ENCODE results near the gene DNLZ. TPM values are rescaled to one million over a fixed set of nuclear protein-coding genes. Genes with fewer than 3 reads are reported as not detected.
"Not testable (repeated sequence)": the region's sequence is repeated elsewhere in the genome, so short reads cannot be mapped to it uniquely, and the experiment has no call there.

The DNLZ gene
- total RNA-seq (10 to 100 TPM; 40.6 to 43.0 TPM), polyA plus RNA-seq (65.6 TPM)

DNA sequence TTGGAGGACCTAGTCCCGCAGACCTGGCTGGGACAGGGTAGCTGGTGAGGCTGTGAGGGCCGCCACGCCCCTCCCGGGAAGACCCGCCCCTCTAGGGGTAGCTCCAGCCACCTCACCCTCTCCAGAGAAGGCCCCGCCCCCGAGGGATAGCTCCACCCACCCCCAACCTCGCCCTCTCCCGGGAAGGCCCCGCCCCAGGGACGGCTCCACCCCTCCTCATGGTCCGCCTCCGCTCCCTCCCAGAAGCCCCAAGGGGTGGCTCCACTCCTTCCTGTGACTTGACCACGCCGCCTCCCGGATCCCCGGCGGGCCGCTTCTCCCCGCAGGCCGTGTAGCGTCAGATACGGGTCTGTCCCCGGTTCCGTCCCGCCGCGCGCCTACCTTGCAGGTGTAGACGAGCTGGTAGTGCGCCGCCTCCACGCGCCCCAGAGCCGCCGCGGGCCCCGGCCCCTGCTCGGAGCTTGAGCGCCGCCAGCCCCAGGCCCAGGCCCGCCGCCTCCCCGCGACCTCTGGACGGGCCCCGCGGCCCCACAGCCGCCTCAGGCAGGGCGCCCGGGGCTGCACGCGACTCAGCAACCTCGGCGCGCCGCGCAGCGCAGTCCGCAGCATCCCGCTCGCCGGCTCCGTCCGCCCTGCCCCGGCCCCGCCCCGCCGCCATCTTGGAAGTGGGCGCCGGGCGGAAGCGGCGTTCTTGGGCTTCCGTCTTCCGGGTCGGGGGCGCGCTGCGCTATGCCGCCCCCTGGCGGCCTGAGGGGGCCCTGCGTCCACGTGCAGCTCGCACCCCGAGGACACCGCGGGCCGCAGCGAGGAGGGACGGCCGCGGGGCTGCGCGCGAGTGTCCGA, at the start of gene DNLZ:
DNLZ (minus strand) TSS at position 639 of the 843 bp plus-strand sequence; CDS start at position 609, 30 bp downstream.
- Histone ChIP-seq H3K27me3 (ENCODE audit: insufficient read depth, low read length, poor library complexity, severe bottlenecking) (no peaks in the 10 kb centered on the region), H3K4me1 (ENCODE audit: insufficient read depth, low read length) (peaks cover 5% of the 10 kb centered on the region), H3K27ac (ENCODE audit: low read depth, low read length) (peak within 1 kb of the TSS; percentile 31), H3K4me3 (ENCODE audit: low read length) (peak within 1 kb of the TSS; percentile 61), H3K36me3 (ENCODE audit: insufficient read depth, low read length) (no peaks in the 10 kb centered on the region), H3K9me3 (ENCODE audit: low read length) (no peaks in the 10 kb centered on the region)
- Mint-ChIP-seq H3K9me3 (no peaks in the 10 kb centered on the region), H3K4me1 (peaks cover 0 to 7% (median 0%) of the 10 kb centered on the region in 3 donors), H3K4me3 (peak within 1 kb of the TSS; percentile 83 to 96 (median 88)), H3K27me3 (no peaks in the 10 kb centered on the region), H3K27ac (peak within 1 kb of the TSS; percentile 46 to 86 (median 80)), H3K36me3 (peaks cover 0 to 20% (median 0%) of the 10 kb centered on the region in 3 donors)
- ChIA-PET POLR2A (interaction anchor here (0.6 to 1.7 kb wide), 7 partner anchors 22 to 825 kb away, joined by 3 to 8 read pairs (median 4); partner anchors contain the start of gene CAMSAP1), CTCF (interaction anchor here (0.8 to 1.6 kb wide), 14 partner anchors 15 to 364 kb away, joined by 3 to 6 read pairs (median 3); no protein-coding TSS in a partner anchor)
- peak; percentile 85 to 91 (median 89) for DNase-seq

DNA sequence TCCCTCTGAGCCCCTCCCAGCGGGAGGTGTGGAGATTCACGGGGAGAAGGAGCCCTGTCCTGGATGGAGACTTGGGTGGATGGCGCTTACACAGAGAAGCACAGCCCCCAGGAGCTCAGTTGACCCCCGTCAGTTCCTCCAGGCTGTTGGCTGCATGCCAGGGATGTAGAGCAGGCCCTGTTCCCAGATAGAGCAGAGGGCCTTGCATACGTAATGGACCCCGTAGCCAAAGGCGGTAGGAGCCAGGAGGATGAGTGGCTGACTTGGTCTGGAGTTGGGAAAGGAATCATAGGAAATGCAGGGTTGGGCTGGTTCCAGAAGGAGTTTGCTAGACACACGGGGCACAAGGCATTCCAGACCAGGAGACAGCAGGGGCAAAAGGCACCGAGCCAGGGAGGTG, 49.4 kb upstream of the DNLZ start:
- H3K9me3 ChIP-seq (ENCODE audit: low read length): no peaks in the 10 kb centered on the region
- ChIA-PET POLR2A (no interaction called here), CTCF (interaction anchor here (0.8 to 1.9 kb wide), 4 partner anchors 12 to 49 kb away, joined by 3 to 5 read pairs (median 4); partner anchors contain the start of gene DNLZ)
- H3K4me3 Mint-ChIP-seq: peak overlapping the region in 1 of 7 donors; percentile 82
- no peak overlapping the region for H3K4me3 ChIP-seq (ENCODE audit: low read length)
- H3K27ac ChIP-seq (ENCODE audit: low read depth, low read length): no peak overlapping the region
- H3K9me3 Mint-ChIP-seq: no peaks in the 10 kb centered on the region
- H3K36me3 ChIP-seq (ENCODE audit: insufficient read depth, low read length): peaks cover 34% of the 10 kb centered on the region
- H3K36me3 Mint-ChIP-seq: peaks cover 0 to 81% (median 10%) of the 10 kb centered on the region in 3 donors
- H3K4me1 ChIP-seq (ENCODE audit: insufficient read depth, low read length): peaks cover 26% of the 10 kb centered on the region
- no peaks in the 10 kb centered on the region for H3K27me3 Mint-ChIP-seq
- peak overlapping the region in 5 of 8 donors; percentile 21 to 79 (median 58) for H3K27ac Mint-ChIP-seq
- H3K4me1 Mint-ChIP-seq: peaks cover 23 to 38% (median 33%) of the 10 kb centered on the region in 3 donors
- DNase-seq: no peak
- no peaks in the 10 kb centered on the region for H3K27me3 ChIP-seq (ENCODE audit: insufficient read depth, low read length, poor library complexity, severe bottlenecking)

DNA sequence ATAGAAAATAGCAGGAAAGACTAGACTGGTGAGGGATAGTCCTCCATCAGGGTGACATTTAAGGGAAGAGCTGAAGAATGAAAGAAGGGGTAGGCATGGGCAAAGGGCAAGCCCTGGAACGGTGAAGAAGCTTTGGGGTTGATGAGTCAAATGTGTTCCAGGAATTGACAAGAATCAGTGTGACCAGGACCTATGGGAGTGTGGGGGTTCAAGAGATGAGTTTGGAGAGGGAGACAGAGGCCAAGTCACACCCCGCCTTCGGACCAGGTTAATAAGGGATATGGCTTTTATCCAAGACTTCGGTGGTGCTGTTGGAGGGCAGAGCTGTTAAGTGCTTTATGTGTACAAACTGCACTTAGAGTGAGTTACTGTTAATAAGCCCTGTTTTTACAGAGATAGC, 47.8 kb upstream of the DNLZ start:
- Mint-ChIP-seq H3K27ac (peak overlapping the region; percentile 86 to 98 (median 93)), H3K9me3 (no peaks in the 10 kb centered on the region), H3K4me3 (peak overlapping the region; percentile 86 to 98 (median 91)), H3K4me1 (peaks cover 28 to 49% (median 38%) of the 10 kb centered on the region in 3 donors), H3K27me3 (no peaks in the 10 kb centered on the region), H3K36me3 (peaks cover 0 to 77% (median 5%) of the 10 kb centered on the region in 3 donors)
- H3K27me3 ChIP-seq (ENCODE audit: insufficient read depth, low read length, poor library complexity, severe bottlenecking): no peaks in the 10 kb centered on the region
- H3K4me3 ChIP-seq (ENCODE audit: low read length): peak overlapping the region; percentile 93
- no peaks in the 10 kb centered on the region for H3K9me3 ChIP-seq (ENCODE audit: low read length)
- POLR2A ChIA-PET: no interaction called here
- no peak for DNase-seq
- CTCF ChIA-PET: no interaction called here
- peaks cover 24% of the 10 kb centered on the region for H3K36me3 ChIP-seq (ENCODE audit: insufficient read depth, low read length)
- peaks cover 26% of the 10 kb centered on the region for H3K4me1 ChIP-seq (ENCODE audit: insufficient read depth, low read length)
- H3K27ac ChIP-seq (ENCODE audit: low read depth, low read length): peak overlapping the region; percentile 93

DNA sequence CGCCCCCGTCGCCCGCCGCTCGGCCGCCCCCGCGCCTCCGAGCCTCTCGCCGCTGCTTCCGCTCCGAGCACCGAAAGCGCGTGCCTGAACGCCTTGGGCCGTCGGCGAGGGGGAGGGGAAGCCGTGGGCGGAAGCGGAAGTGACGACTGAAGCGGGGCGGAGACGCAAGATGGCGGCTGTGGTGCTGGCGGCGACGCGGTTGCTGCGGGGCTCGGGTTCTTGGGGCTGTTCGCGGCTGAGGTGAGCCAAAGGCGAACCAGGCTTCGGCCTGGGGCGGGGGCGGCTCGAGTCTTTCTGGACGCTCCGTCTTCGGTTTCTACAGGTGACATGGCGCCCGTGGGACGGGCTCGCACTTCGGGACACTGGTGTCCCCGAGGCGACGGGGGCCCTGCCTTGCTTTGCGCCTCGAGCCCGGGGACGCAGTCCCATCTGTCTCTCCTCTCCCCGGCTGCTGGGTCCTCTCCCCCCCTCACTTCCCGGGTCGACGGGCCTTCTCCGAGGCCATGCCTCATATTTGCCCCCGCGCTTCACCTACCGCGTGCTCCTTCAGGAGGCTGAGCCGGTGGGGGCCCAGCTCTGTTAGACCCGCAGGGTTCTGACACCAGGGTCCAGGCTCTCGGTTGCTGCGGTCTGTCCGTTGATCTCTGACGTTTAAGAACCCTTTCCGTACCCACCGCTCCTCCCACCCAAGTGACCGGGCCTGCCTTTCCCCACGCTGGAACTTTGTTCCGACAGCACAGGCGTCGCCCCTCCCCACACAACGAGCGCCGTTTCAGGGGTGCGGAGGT, 47.1 kb upstream of the DNLZ start, which contains the start of the genes ENTR1 and PMPCA:
ENTR1 (minus strand) TSS at position 115 of the 788 bp plus-strand sequence. CDS start 217 bp downstream, outside the sequence.
PMPCA (plus strand) TSS at position 159 of the 788 bp plus-strand sequence; CDS start at position 170, 11 bp downstream.
- H3K9me3 ChIP-seq (ENCODE audit: low read length): no peaks in the 10 kb centered on the region
- peak within 1 kb of the TSS; percentile 93 for H3K27ac ChIP-seq (ENCODE audit: low read depth, low read length)
- peak; percentile 91 to 96 (median 93) for DNase-seq
- H3K4me3 ChIP-seq (ENCODE audit: low read length): peak within 1 kb of the TSS; percentile 93
- no peaks in the 10 kb centered on the region for H3K9me3 Mint-ChIP-seq
- H3K36me3 Mint-ChIP-seq: peaks cover 0 to 74% (median 5%) of the 10 kb centered on the region in 3 donors
- peak within 1 kb of the TSS; percentile 88 to 98 (median 91) for H3K4me3 Mint-ChIP-seq
- peaks cover 17% of the 10 kb centered on the region for H3K36me3 ChIP-seq (ENCODE audit: insufficient read depth, low read length)
- ChIA-PET POLR2A (no interaction called here), CTCF (interaction anchor here (1.4 to 1.7 kb wide), 3 partner anchors 10 to 30 kb away, joined by 4 to 13 read pairs (median 5); no protein-coding TSS in a partner anchor)
- H3K27me3 ChIP-seq (ENCODE audit: insufficient read depth, low read length, poor library complexity, severe bottlenecking): no peaks in the 10 kb centered on the region
- peaks cover 29% of the 10 kb centered on the region for H3K4me1 ChIP-seq (ENCODE audit: insufficient read depth, low read length)
- no peaks in the 10 kb centered on the region for H3K27me3 Mint-ChIP-seq
- peak within 1 kb of the TSS; percentile 86 to 98 (median 93) for H3K27ac Mint-ChIP-seq
- peaks cover 30 to 52% (median 41%) of the 10 kb centered on the region in 3 donors for H3K4me1 Mint-ChIP-seq

DNA sequence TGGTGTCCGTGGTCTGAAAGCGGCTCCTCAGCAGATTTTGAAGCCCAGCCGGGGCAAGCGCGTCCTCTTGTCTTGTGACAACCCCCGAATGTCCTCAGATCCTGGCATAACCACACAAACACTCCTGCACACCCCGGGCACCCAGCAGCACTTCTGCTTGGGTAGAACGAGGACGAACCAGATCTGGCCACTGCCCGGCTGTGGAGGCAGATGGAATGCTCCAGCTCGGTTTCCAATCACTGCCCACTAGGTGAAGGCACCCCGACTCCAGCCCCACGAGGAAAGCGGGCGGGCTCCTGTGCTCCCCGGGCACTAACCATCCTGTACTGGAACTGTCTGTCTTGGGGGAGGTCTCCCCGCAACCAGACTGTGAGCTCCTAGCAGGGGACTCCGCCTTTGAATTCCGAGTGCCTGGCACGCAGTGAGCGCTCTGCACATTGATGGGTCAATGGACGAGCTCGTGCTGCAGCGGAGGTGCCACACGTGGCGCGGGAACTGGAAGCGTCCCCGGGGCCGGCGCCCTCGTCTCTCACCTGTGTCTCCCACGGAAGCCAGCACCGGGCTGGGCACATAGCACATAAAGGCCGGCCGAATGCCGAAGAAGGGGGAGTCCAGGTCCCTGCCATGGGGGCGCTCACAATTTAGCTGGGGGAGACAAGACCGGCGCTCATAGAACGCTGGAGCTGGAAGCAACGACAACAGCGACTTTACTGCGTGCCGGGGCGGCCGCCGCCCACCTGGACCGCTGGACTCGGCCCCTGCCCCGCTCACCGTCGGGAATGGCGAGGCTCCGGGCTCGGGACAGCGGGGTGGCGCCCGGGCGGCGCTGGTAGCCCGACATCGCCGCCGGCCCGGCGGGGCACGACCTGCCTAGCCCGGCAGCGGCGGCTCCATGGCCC, 46.3 kb upstream of the DNLZ start:
- peaks cover 36 to 61% (median 49%) of the 10 kb centered on the region in 3 donors for H3K4me1 Mint-ChIP-seq
- no peaks in the 10 kb centered on the region for H3K9me3 Mint-ChIP-seq
- POLR2A ChIA-PET: no interaction called here
- H3K27me3 ChIP-seq (ENCODE audit: insufficient read depth, low read length, poor library complexity, severe bottlenecking): no peaks in the 10 kb centered on the region
- H3K27ac ChIP-seq (ENCODE audit: low read depth, low read length): peak overlapping the region; percentile 67
- peak overlapping the region; percentile 68 to 93 (median 87) for H3K27ac Mint-ChIP-seq
- H3K9me3 ChIP-seq (ENCODE audit: low read length): no peaks in the 10 kb centered on the region
- H3K4me3 Mint-ChIP-seq: peak overlapping the region; percentile 86 to 98 (median 90)
- H3K36me3 ChIP-seq (ENCODE audit: insufficient read depth, low read length): peaks cover 13% of the 10 kb centered on the region
- DNase-seq: peak in 4 of 5 donors; percentile 9 to 38 (median 31)
- H3K4me3 ChIP-seq (ENCODE audit: low read length): peak overlapping the region; percentile 73
- no peaks in the 10 kb centered on the region for H3K27me3 Mint-ChIP-seq
- CTCF ChIA-PET: interaction anchor here (1.1 to 1.7 kb wide), 5 partner anchors 9 to 222 kb away, joined by 3 to 13 read pairs (median 4); no protein-coding TSS in a partner anchor
- peaks cover 38% of the 10 kb centered on the region for H3K4me1 ChIP-seq (ENCODE audit: insufficient read depth, low read length)
- peaks cover 0 to 75% (median 5%) of the 10 kb centered on the region in 3 donors for H3K36me3 Mint-ChIP-seq

DNA sequence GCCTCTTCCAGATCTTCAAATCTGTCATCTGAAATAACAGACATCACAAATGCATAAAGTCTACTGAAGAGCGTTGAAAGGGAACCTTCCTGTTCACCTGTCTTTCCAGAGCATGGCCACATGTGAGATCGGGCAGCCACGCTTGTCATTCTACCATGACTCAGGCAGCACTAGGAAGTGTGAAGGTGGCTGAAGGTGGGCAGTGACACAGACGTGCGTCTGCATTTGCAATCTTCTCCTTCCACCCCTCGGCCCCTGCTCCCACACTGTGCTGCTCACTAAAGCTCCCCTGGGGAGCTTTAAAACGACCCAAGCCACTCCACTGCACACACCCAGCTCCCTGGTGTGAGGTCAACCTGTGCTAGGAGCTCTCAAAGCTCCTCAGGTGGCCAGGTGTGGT, 44.4 kb upstream of the DNLZ start:
- no peak for DNase-seq
- peak overlapping the region in 4 of 7 donors; percentile 31 to 81 (median 45) for H3K4me3 Mint-ChIP-seq
- no peak overlapping the region for H3K27ac ChIP-seq (ENCODE audit: low read depth, low read length)
- peaks cover 51 to 74% (median 66%) of the 10 kb centered on the region in 3 donors for H3K4me1 Mint-ChIP-seq
- H3K36me3 Mint-ChIP-seq: peaks cover 0 to 59% (median 2%) of the 10 kb centered on the region in 3 donors
- no peaks in the 10 kb centered on the region for H3K27me3 Mint-ChIP-seq
- no peaks in the 10 kb centered on the region for H3K9me3 Mint-ChIP-seq
- H3K4me1 ChIP-seq (ENCODE audit: insufficient read depth, low read length): peaks cover 56% of the 10 kb centered on the region
- H3K27me3 ChIP-seq (ENCODE audit: insufficient read depth, low read length, poor library complexity, severe bottlenecking): no peaks in the 10 kb centered on the region
- POLR2A ChIA-PET: no interaction called here
- no peak overlapping the region for H3K4me3 ChIP-seq (ENCODE audit: low read length)
- peak overlapping the region in 4 of 8 donors; percentile 10 to 82 (median 64) for H3K27ac Mint-ChIP-seq
- no peaks in the 10 kb centered on the region for H3K9me3 ChIP-seq (ENCODE audit: low read length)
- H3K36me3 ChIP-seq (ENCODE audit: insufficient read depth, low read length): no peaks in the 10 kb centered on the region
- CTCF ChIA-PET: interaction anchor here (0.5 kb wide), 1 partner anchor 50 kb away, joined by 3 read pairs; no protein-coding TSS in a partner anchor

DNA sequence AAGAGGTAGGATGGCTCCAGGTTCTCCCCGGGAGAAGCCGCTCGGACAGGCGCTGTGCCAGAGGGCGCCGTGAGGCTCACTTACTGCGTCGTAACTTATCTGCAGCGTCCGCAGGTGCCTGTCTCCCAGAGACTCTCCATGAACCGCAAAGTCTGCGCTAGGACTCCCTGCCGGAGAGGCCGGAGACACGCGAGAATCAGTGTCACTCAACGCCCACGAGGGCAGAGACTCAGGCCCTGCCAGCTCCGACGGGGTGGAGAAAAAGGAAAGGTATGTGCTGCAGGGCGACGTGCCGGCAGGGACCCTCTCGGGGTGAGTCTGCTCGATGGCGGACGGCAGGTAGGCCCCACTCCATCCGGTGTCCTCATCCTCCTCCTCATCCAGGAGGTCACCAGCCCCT, 43.5 kb upstream of the DNLZ start:
- H3K4me1 ChIP-seq (ENCODE audit: insufficient read depth, low read length): peaks cover 58% of the 10 kb centered on the region
- H3K36me3 ChIP-seq (ENCODE audit: insufficient read depth, low read length); H3K4me3 Mint-ChIP-seq: not testable (repeated sequence)

More for the DNA sequence above, 43.5 kb upstream of the DNLZ start:
- POLR2A ChIA-PET; CTCF ChIA-PET; H3K27ac ChIP-seq (ENCODE audit: low read depth, low read length); H3K27me3 ChIP-seq (ENCODE audit: insufficient read depth, low read length, poor library complexity, severe bottlenecking); H3K9me3 ChIP-seq (ENCODE audit: low read length); DNase-seq; H3K27me3 Mint-ChIP-seq; H3K9me3 Mint-ChIP-seq; H3K4me3 ChIP-seq (ENCODE audit: low read length): not testable (repeated sequence)
- peak overlapping the region in 2 of 8 donors; percentile 57 to 82 for H3K27ac Mint-ChIP-seq
- H3K4me1 Mint-ChIP-seq: peaks cover 55 to 78% (median 69%) of the 10 kb centered on the region in 3 donors
- peaks cover 0 to 56% (median 2%) of the 10 kb centered on the region in 3 donors for H3K36me3 Mint-ChIP-seq
